H9 (cell line): Measurements from ENCODE around the gene RBM27. TPM values are rescaled to one million over a fixed set of nuclear protein-coding genes. Genes with fewer than 3 reads are reported as not detected.

ENCODE experiments used
- DNase-seq: peaks from one replicate; pipeline ENCODE4 v3.0.0-alpha.2; 2017
- H2AFZ ChIP-seq: one replicate; pipeline ENCODE4 v1.6.1; 2013; ENCODE audit warnings: mild to moderate bottlenecking, low read length, control low read depth, moderate library complexity
- H2AK5ac ChIP-seq: 2 replicates; pipeline ENCODE4 v1.6.1; 2013; ENCODE audit warnings: low read length, control low read depth, mixed read lengths; ENCODE audit not compliant: insufficient read length
- H2BK120ac ChIP-seq: one replicate; pipeline ENCODE4 v1.6.1; 2013; ENCODE audit warnings: low read depth, mild to moderate bottlenecking, low read length, control low read depth, inconsistent platforms; ENCODE audit not compliant: poor library complexity, severe bottlenecking
- H2BK12ac ChIP-seq: 2 replicates; pipeline ENCODE4 v1.6.1; 2013; ENCODE audit warnings: low read length, control low read depth, mixed read lengths, low read depth; ENCODE audit not compliant: insufficient read length
- H2BK15ac ChIP-seq: 2 replicates; pipeline ENCODE4 v1.6.1; 2013; ENCODE audit warnings: low read depth, low read length, control low read depth
- H2BK20ac ChIP-seq: one replicate; pipeline ENCODE4 v1.6.1; 2013; ENCODE audit warnings: low read depth, mild to moderate bottlenecking, low read length, control low read depth, inconsistent platforms; ENCODE audit not compliant: poor library complexity, severe bottlenecking
- H2BK5ac ChIP-seq: 2 replicates; pipeline ENCODE4 v1.6.1; 2013; ENCODE audit warnings: low read length, control low read depth, mixed read lengths; ENCODE audit not compliant: insufficient read length
- H3K14ac ChIP-seq: 2 replicates; pipeline ENCODE4 v1.6.1; 2013; ENCODE audit warnings: low read length, control low read depth; ENCODE audit not compliant: insufficient read depth
- H3K18ac ChIP-seq: 2 replicates; pipeline ENCODE4 v1.6.1; 2013; ENCODE audit warnings: low read depth, mild to moderate bottlenecking, mixed read lengths, low read length, control low read depth; ENCODE audit not compliant: insufficient read length
- H3K23ac ChIP-seq: 2 replicates; pipeline ENCODE4 v1.6.1; 2013; ENCODE audit warnings: low read length, control low read depth, mixed read lengths, low read depth; ENCODE audit not compliant: insufficient read length
- H3K23me2 ChIP-seq: 2 replicates; pipeline ENCODE4 v1.6.1; 2013; ENCODE audit warnings: low read depth, mild to moderate bottlenecking, mixed read lengths, low read length, control low read depth; ENCODE audit not compliant: insufficient read length, poor library complexity, severe bottlenecking
- H3K27ac ChIP-seq: 2 replicates; pipeline ENCODE4 v1.5.1; 2013; ENCODE audit warnings: low read length, control low read depth, mixed read lengths, low read depth; ENCODE audit not compliant: insufficient read length
- H3K27me3 ChIP-seq: 2 replicates; pipeline ENCODE4 v1.6.1; 2013; ENCODE audit warnings: low read length, control low read depth, inconsistent platforms; ENCODE audit not compliant: insufficient read depth
- H3K4ac ChIP-seq: 2 replicates; pipeline ENCODE4 v1.6.1; 2013; ENCODE audit warnings: low read depth, mild to moderate bottlenecking, control low read depth, inconsistent platforms, low read length, moderate library complexity
- H3K4me1 ChIP-seq: 2 replicates; pipeline ENCODE4 v1.6.1; 2013; ENCODE audit warnings: low read length, control low read depth, inconsistent platforms; ENCODE audit not compliant: insufficient read depth
- H3K4me2 ChIP-seq: 2 replicates; pipeline ENCODE4 v1.6.1; 2013; ENCODE audit warnings: low read length, control low read depth, mixed read lengths; ENCODE audit not compliant: insufficient read length, insufficient read depth
- H3K56ac ChIP-seq: 2 replicates; pipeline ENCODE4 v1.6.1; 2013; ENCODE audit warnings: low read depth, mild to moderate bottlenecking, mixed read lengths, low read length, control low read depth; ENCODE audit not compliant: insufficient read length
- H3K79me1 ChIP-seq: 2 replicates; pipeline ENCODE4 v1.6.1; 2013; ENCODE audit warnings: low read depth, mild to moderate bottlenecking, moderate library complexity, low read length, control low read depth, inconsistent platforms; ENCODE audit not compliant: insufficient read depth, poor library complexity, severe bottlenecking
- H3K79me2 ChIP-seq: 2 replicates; pipeline ENCODE4 v1.6.1; 2013; ENCODE audit warnings: low read length, control low read depth, inconsistent platforms; ENCODE audit not compliant: insufficient read depth
- H3K9ac ChIP-seq: 2 replicates; pipeline ENCODE4 v1.6.1; 2013; ENCODE audit warnings: low read length, control low read depth, mixed read lengths; ENCODE audit not compliant: insufficient read length; ENCODE audit errors: extremely low read depth
- H3K9me3 ChIP-seq: one replicate; pipeline ENCODE4 v1.6.1; 2013; ENCODE audit warnings: low read depth, low read length, inconsistent platforms; ENCODE audit not compliant: control insufficient read depth
- H3T11ph ChIP-seq: one replicate; pipeline ENCODE4 v1.6.1; 2013; ENCODE audit warnings: mild to moderate bottlenecking, low read length, control low read depth, inconsistent platforms
- H4K20me1 ChIP-seq: one replicate; pipeline ENCODE4 v1.6.1; 2013; ENCODE audit not compliant: control insufficient read depth, insufficient read length, insufficient read depth
- H4K5ac ChIP-seq: 2 replicates; pipeline ENCODE4 v1.6.1; 2013; ENCODE audit warnings: low read depth, mild to moderate bottlenecking, mixed read lengths, low read length, control low read depth; ENCODE audit not compliant: insufficient read length
- H4K8ac ChIP-seq: replicated peaks from 2 replicates; pipeline ENCODE4 v1.6.1; 2013; ENCODE audit warnings: low read length, control low read depth, mixed read lengths, low read depth; ENCODE audit not compliant: insufficient read length
- H4K91ac ChIP-seq: 2 replicates; pipeline ENCODE4 v1.6.1; 2013; ENCODE audit warnings: low read depth, mild to moderate bottlenecking, moderate library complexity, mixed read lengths, low read length, control low read depth; ENCODE audit not compliant: insufficient read length
- H3K27ac Mint-ChIP-seq, 3 experiments: 2 replicates in 2 of 3; 3 replicates in 1 of 3; pipeline ENCODE4 v1.8.0; 2020 to 2021; ENCODE audit warnings: mixed read lengths in 3 of 3, mild to moderate bottlenecking in 1 of 3, moderate library complexity in 1 of 3
- H3K27me3 Mint-ChIP-seq: 2 replicates; pipeline ENCODE4 v1.8.0; 2021; ENCODE audit warnings: low read depth, mild to moderate bottlenecking, moderate library complexity, mixed read lengths
- H3K36me3 Mint-ChIP-seq, 3 experiments: 2 replicates in 2 of 3; 3 replicates in 1 of 3; pipeline ENCODE4 v1.8.0; 2020 to 2021; ENCODE audit warnings: low read depth in 3 of 3, mixed read lengths in 3 of 3; ENCODE audit not compliant: insufficient read depth in 1 of 3
- H3K4me1 Mint-ChIP-seq, 2 experiments: 2 replicates each; pipeline ENCODE4 v1.8.0; 2020; ENCODE audit warnings: mixed read lengths in 2 of 2
- H3K4me3 Mint-ChIP-seq, 2 experiments: 2 replicates in 1 of 2; 3 replicates in 1 of 2; pipeline ENCODE4 v1.8.0; 2020 to 2021; ENCODE audit warnings: mild to moderate bottlenecking in 2 of 2, mixed read lengths in 2 of 2, moderate library complexity in 1 of 2
- H3K9me3 Mint-ChIP-seq, 2 experiments: 2 replicates in 1 of 2; 3 replicates in 1 of 2; pipeline ENCODE4 v1.8.0; 2020; ENCODE audit warnings: mild to moderate bottlenecking in 2 of 2, mixed read lengths in 2 of 2, moderate library complexity in 1 of 2
- CTCF ChIP-seq: fragments of 200-600 bp; sonication (generic); conservative IDR thresholded peaks from 3 replicates; pipeline ENCODE4 v1.8.0; 2021; ENCODE audit warnings: antibody characterized with exemption, mild to moderate bottlenecking
- WGBS: extraction: QIAGEN DNeasy Blood & Tissue Kit; methylation state at CpG from one replicate; pipeline ENCODE4 v1.1.7; 2013; ENCODE audit warnings: missing lambda C conversion rate, low lambda C conversion rate, mixed read lengths; ENCODE audit not compliant: insufficient read length; ENCODE audit errors: extremely low coverage; 5-methylcytosine and 5-hydroxymethylcytosine counted together
- total RNA-seq: library from RNA; stranded (reverse); gene quantifications from 2 replicates; pipeline ENCODE4 v1.2.1, GENCODE V29; 2021

RBM27 gene
- total RNA-seq, 1 experiment from 2014 or later, result 33.8 TPM

DNA sequence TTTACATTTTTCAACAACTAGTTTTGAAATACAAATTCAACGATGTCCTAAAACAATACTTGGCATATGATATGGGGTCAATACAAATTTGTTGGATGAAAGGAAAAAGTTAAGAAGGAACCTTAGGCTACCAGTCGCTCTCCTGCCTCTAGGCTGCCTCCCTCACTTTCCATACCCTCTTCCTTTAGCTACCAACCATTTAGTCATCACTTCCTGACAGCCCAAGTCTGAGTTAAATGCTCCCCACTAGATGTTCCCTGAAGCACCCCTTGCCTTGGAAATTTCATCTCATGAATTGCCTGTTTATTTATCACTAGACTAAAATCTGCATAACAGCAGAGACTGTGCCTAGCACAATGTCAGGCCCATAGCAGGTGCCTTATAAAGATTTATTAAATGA, 18.2 kb upstream of the RBM27 start:
- H3K23ac ChIP-seq, result no peak overlapping the region

More for the DNA sequence above, 18.2 kb upstream of the RBM27 start:
- Histone ChIP-seq H4K20me1 (no peaks in the 10 kb centered on the region), H3K14ac (no peak overlapping the region), H3K4me2 (no peak overlapping the region), H2BK15ac (no peak overlapping the region), H3K9ac (no peak overlapping the region), H3K56ac (no peak overlapping the region), H3K9me3 (no peaks in the 10 kb centered on the region), H3K27me3 (no peaks in the 10 kb centered on the region), H3K79me1 (peaks cover 1% of the 10 kb centered on the region), H2BK20ac (no peak overlapping the region), H3K18ac (no peak overlapping the region), H3K27ac (no peak overlapping the region), H3T11ph (no peak overlapping the region), H4K5ac (no peak overlapping the region), H4K8ac (no peak overlapping the region), H3K23me2 (no peaks in the 10 kb centered on the region), H3K4ac (no peak overlapping the region), H2AFZ (no peak overlapping the region), H3K4me1 (no peaks in the 10 kb centered on the region; the same call in 1 of the 2 replicates), H2BK120ac (no peak overlapping the region), H2BK5ac (no peak overlapping the region), H2BK12ac (no peak overlapping the region), H4K91ac (no peak overlapping the region), H2AK5ac (no peak overlapping the region), H3K79me2 (peaks cover 13% of the 10 kb centered on the region; the same call in 1 of the 2 replicates)
- H3K4me3 Mint-ChIP-seq, result peak overlapping the region in 1 of 2 experiments; percentile 16; a peak in 1 of 5 replicates
- no CpG with 5 or more reads among the region's 2 CpGs for WGBS
- no peaks in the 10 kb centered on the region for H3K27me3 Mint-ChIP-seq
- peaks cover 3 to 14% of the 10 kb centered on the region in 2 experiments; a peak in 3 of 4 replicates for H3K4me1 Mint-ChIP-seq
- H3K9me3 Mint-ChIP-seq, result peaks cover 0 to 5% of the 10 kb centered on the region in 2 experiments; a peak in 1 of 5 replicates
- DNase-seq, result no peak
- no peak overlapping the region for H3K27ac Mint-ChIP-seq
- TF ChIP-seq CTCF, result no peak
- peaks cover 11 to 18% (median 17%) of the 10 kb centered on the region in 3 experiments; a peak in 6 of 7 replicates for H3K36me3 Mint-ChIP-seq
